HG03378 (cell line): ENCODE results near the gene NRG3.

Source experiments
- ATAC-seq: cut with Tn5 transposase; IDR thresholded peaks from one replicate; pipeline ENCODE4 v1.9.1; 2021; ENCODE audit warnings: mild to moderate bottlenecking, moderate library complexity; ENCODE audit not compliant: unreplicated experiment

NRG3 gene

GRCh38 chr10:81882011-81882410, 7.0 kb downstream of the NRG3 start:
- no peak for ATAC-seq

- ATAC-seq: no peak
Measured at GRCh38 chr10:81884856-81885255, 9.9 kb downstream of the NRG3 start.

GRCh38 chr10:81885491-81885890, 10.5 kb downstream of the NRG3 start:
- ATAC-seq: no peak

GRCh38 chr10:81886939-81887338, 11.9 kb downstream of the NRG3 start:
- no peak for ATAC-seq

- no peak for ATAC-seq
Measured at GRCh38 chr10:81889181-81889769, 14.3 kb downstream of the NRG3 start.

- ATAC-seq: no peak
Measured at GRCh38 chr10:81894616-81895015, 19.6 kb downstream of the NRG3 start.

GRCh38 chr10:81898518-81898917, 23.5 kb downstream of the NRG3 start:
- ATAC-seq: no peak

- ATAC-seq: no peak
Measured at GRCh38 chr10:81900989-81901388, 26.0 kb downstream of the NRG3 start.

- ATAC-seq: no peak
Measured at GRCh38 chr10:81903472-81903871, 28.5 kb downstream of the NRG3 start.

- ATAC-seq: no peak
Measured at GRCh38 chr10:81905161-81905560, 30.2 kb downstream of the NRG3 start.

GRCh38 chr10:81909453-81909852, 34.5 kb downstream of the NRG3 start:
- no peak for ATAC-seq

- no peak for ATAC-seq
Measured at GRCh38 chr10:81911328-81911727, 36.3 kb downstream of the NRG3 start.

GRCh38 chr10:81914736-81915503, 39.9 kb downstream of the NRG3 start:
- no peak for ATAC-seq

- ATAC-seq: no peak
Measured at GRCh38 chr10:81915504-81915897, 40.5 kb downstream of the NRG3 start.

GRCh38 chr10:81917666-81918065, 42.7 kb downstream of the NRG3 start:
- ATAC-seq: no peak

- no peak for ATAC-seq
Measured at GRCh38 chr10:81918766-81919165, 43.8 kb downstream of the NRG3 start.

- ATAC-seq: no peak
Measured at GRCh38 chr10:81920213-81920829, 45.3 kb downstream of the NRG3 start.

GRCh38 chr10:81928119-81928518, 53.1 kb downstream of the NRG3 start:
- ATAC-seq: no peak

GRCh38 chr10:81943583-81943982, 68.6 kb downstream of the NRG3 start:
- no peak for ATAC-seq

GRCh38 chr10:81944609-81945008, 69.6 kb downstream of the NRG3 start:
- no peak for ATAC-seq

- ATAC-seq: no peak
Measured at GRCh38 chr10:81949283-81949682, 74.3 kb downstream of the NRG3 start.

GRCh38 chr10:81950358-81950757, 75.4 kb downstream of the NRG3 start:
- no peak for ATAC-seq
